Neural cell (in vitro differentiated cells): ENCODE measurements around the gene LRWD1.
A peak's percentile ranks its signal among the peaks of the same experiment; 100 is the strongest.
"Not testable (repeated sequence)": the region's sequence is repeated elsewhere in the genome, so short reads cannot be mapped to it uniquely, and the experiment has no call there.

ENCODE experiments used
- CTCF ChIP-seq: fragments of 450-650 bp; IDR thresholded peaks from 2 replicates; pipeline ENCODE4 v1.5.1; 2014; ENCODE audit warnings: antibody characterized with exemption, mild to moderate bottlenecking, moderate library complexity; ENCODE audit not compliant: poor library complexity, severe bottlenecking
- EP300 ChIP-seq: fragments of 450-650 bp; conservative IDR thresholded peaks from 2 replicates; pipeline ENCODE4 v1.6.1; 2014; ENCODE audit warnings: antibody characterized with exemption, mild to moderate bottlenecking, moderate library complexity; ENCODE audit not compliant: poor library complexity, severe bottlenecking
- EZH2 ChIP-seq: fragments of 200-600, 300-800 bp; shearing (Covaris generic), sonication (generic); IDR thresholded peaks from 2 replicates; pipeline ENCODE4 v1.6.1; 2014; ENCODE audit warnings: antibody characterized with exemption, low read length, borderline replicate concordance, mild to moderate bottlenecking; ENCODE audit not compliant: insufficient read depth, poor library complexity, severe bottlenecking
- POLR2AphosphoS5 ChIP-seq: IDR thresholded peaks from 2 replicates; pipeline ENCODE4 v1.6.1; 2012
- RAD21 ChIP-seq: fragments of 450-650 bp; conservative IDR thresholded peaks from 2 replicates; pipeline ENCODE4 v1.6.1; 2014; ENCODE audit warnings: antibody characterized with exemption, mild to moderate bottlenecking, moderate library complexity
- SMC3 ChIP-seq: fragments of 450-650 bp; conservative IDR thresholded peaks from 2 replicates; pipeline ENCODE4 v1.6.1; 2014; ENCODE audit warnings: antibody characterized with exemption, mild to moderate bottlenecking, moderate library complexity; ENCODE audit not compliant: poor library complexity
- TAF1 ChIP-seq: IDR thresholded peaks from 2 replicates; pipeline ENCODE4 v1.6.1; 2012; ENCODE audit warnings: low read depth
- TF ChIP-seq, protein P1 (sequence below): IDR thresholded peaks from 2 replicates; pipeline ENCODE4 v1.6.1; 2012; ENCODE audit warnings: borderline replicate concordance

DNA sequence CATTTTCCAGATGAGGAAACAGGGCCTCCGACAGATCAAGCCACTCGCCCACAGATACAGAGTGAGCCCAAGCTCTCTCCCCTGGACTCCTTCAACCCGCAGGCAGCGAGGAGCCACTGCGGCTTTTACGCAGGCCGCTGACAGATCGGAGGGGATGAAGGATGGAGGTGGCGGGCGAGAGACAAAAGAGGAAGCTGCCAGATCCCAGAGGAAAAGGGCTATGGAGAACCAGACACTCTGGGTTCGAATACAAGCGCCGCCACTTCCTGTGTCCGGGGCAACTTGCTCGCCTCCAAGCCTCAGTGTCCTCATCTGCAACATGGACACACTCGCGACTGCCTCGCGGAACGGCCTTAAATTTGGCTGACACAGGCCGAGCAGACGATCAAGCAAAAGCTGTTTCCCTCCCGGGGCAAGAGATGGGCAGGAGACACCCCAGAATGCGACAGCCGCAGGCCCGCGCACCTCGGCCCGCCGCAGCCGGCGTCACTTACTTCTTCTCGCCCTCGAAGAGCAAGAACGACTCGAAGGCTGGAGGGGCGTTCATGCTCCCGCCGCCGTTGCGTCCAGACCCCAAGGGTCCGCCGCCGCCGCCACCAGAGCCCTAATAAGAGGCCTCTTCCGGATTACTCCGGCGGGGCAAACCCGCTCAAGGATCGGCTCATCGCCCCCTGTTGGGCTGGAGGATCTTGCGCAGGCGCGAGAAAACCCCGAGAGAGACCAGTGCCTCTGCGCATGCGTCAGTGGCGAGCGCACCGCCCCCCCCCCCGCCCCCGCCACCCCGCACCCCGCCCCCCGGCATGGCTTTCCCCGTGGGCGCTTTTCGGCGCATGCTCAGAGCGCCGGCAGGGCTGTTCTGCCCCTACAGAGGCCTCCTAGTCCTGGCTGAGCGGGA is 13.8 kb downstream of the LRWD1 start, which contains the start of gene POLR2J:
- not testable (repeated sequence) for TF ChIP-seq SMC3, EP300, EZH2, CTCF, RAD21, TAF1
- TF ChIP-seq, protein P1, sequence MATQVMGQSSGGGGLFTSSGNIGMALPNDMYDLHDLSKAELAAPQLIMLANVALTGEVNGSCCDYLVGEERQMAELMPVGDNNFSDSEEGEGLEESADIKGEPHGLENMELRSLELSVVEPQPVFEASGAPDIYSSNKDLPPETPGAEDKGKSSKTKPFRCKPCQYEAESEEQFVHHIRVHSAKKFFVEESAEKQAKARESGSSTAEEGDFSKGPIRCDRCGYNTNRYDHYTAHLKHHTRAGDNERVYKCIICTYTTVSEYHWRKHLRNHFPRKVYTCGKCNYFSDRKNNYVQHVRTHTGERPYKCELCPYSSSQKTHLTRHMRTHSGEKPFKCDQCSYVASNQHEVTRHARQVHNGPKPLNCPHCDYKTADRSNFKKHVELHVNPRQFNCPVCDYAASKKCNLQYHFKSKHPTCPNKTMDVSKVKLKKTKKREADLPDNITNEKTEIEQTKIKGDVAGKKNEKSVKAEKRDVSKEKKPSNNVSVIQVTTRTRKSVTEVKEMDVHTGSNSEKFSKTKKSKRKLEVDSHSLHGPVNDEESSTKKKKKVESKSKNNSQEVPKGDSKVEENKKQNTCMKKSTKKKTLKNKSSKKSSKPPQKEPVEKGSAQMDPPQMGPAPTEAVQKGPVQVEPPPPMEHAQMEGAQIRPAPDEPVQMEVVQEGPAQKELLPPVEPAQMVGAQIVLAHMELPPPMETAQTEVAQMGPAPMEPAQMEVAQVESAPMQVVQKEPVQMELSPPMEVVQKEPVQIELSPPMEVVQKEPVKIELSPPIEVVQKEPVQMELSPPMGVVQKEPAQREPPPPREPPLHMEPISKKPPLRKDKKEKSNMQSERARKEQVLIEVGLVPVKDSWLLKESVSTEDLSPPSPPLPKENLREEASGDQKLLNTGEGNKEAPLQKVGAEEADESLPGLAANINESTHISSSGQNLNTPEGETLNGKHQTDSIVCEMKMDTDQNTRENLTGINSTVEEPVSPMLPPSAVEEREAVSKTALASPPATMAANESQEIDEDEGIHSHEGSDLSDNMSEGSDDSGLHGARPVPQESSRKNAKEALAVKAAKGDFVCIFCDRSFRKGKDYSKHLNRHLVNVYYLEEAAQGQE = not testable (repeated sequence)
- TF ChIP-seq POLR2AphosphoS5 = peak; percentile 53
